Glutamatergic neuron (in vitro differentiated cells): ENCODE measurements around the gene CRYBG3. TPM values are rescaled to one million over a fixed set of nuclear protein-coding genes. Genes with fewer than 3 reads are reported as not detected.

Experiments used
- DNase-seq: peaks from one replicate; pipeline ENCODE4 v3.0.0; 2022
- H3K27ac Mint-ChIP-seq: one replicate; pipeline ENCODE4 v1.8.0; 2020; ENCODE audit warnings: mild to moderate bottlenecking, mixed read lengths, inconsistent platforms; ENCODE audit not compliant: unreplicated experiment
- H3K27me3 Mint-ChIP-seq: one replicate; pipeline ENCODE4 v1.8.0; 2020; ENCODE audit warnings: mild to moderate bottlenecking, moderate library complexity, mixed read lengths, inconsistent platforms; ENCODE audit not compliant: unreplicated experiment
- H3K36me3 Mint-ChIP-seq: one replicate; pipeline ENCODE4 v1.8.0; 2020; ENCODE audit warnings: mild to moderate bottlenecking, mixed read lengths, inconsistent platforms; ENCODE audit not compliant: unreplicated experiment
- H3K4me1 Mint-ChIP-seq: one replicate; pipeline ENCODE4 v1.8.0; 2020; ENCODE audit warnings: mild to moderate bottlenecking, low read depth, mixed read lengths, inconsistent platforms; ENCODE audit not compliant: unreplicated experiment
- H3K4me3 Mint-ChIP-seq: one replicate; pipeline ENCODE4 v1.8.0; 2020; ENCODE audit warnings: mild to moderate bottlenecking, mixed read lengths, inconsistent platforms; ENCODE audit not compliant: unreplicated experiment
- H3K9me3 Mint-ChIP-seq: one replicate; pipeline ENCODE4 v1.8.0; 2020; ENCODE audit warnings: mild to moderate bottlenecking, moderate library complexity, mixed read lengths, inconsistent platforms; ENCODE audit not compliant: unreplicated experiment
- CTCF ChIP-seq: fragments of 200-600 bp; sonication (generic); IDR thresholded peaks from one replicate; pipeline ENCODE4 v1.5.0; 2021; ENCODE audit not compliant: partially characterized antibody, unreplicated experiment
- total RNA-seq: library from RNA; stranded (reverse); fragmentation: NEBNext Ultra II Directional; extraction: Animal tissue kit (Norgen Biotek cat#: 25700); gene quantifications from one replicate; pipeline ENCODE4 v1.2.1, GENCODE V29; 2021; ENCODE audit not compliant: unreplicated experiment

The CRYBG3 gene
- total RNA-seq, 1 donor from 2014 or later, result 89.5 TPM

- DNase-seq, result no peak
- no peaks in the 10 kb centered on the region for H3K27me3 Mint-ChIP-seq
- H3K4me1 Mint-ChIP-seq, result peaks cover 8% of the 10 kb centered on the region
- no peaks in the 10 kb centered on the region for H3K9me3 Mint-ChIP-seq
- no peaks in the 10 kb centered on the region for H3K36me3 Mint-ChIP-seq
- no peak overlapping the region for H3K27ac Mint-ChIP-seq
- TF ChIP-seq CTCF, result no peak
- no peak overlapping the region for H3K4me3 Mint-ChIP-seq
Measured at GRCh38 chr3:97863775-97864174, 42.0 kb downstream of the CRYBG3 start.

GRCh38 chr3:97871186-97871585 lies 49.4 kb downstream of the CRYBG3 start:
- Mint-ChIP-seq H3K4me1 (peaks cover 1% of the 10 kb centered on the region), H3K36me3 (peaks cover 21% of the 10 kb centered on the region), H3K4me3 (no peak overlapping the region), H3K27ac (no peak overlapping the region), H3K9me3 (peaks cover 2% of the 10 kb centered on the region), H3K27me3 (no peaks in the 10 kb centered on the region)
- no peak for TF ChIP-seq CTCF
- no peak for DNase-seq

- Mint-ChIP-seq H3K4me1 (peaks cover 1% of the 10 kb centered on the region), H3K27ac (no peak overlapping the region)
- TF ChIP-seq CTCF, result no peak
Measured at GRCh38 chr3:97871801-97872524, 50.2 kb downstream of the CRYBG3 start.

GRCh38 chr3:97872525-97873042 lies 50.8 kb downstream of the CRYBG3 start:
- H3K27me3 Mint-ChIP-seq, result no peaks in the 10 kb centered on the region
- no peak overlapping the region for H3K4me3 Mint-ChIP-seq
- H3K36me3 Mint-ChIP-seq, result peaks cover 25% of the 10 kb centered on the region
- DNase-seq, result no peak
- peaks cover 2% of the 10 kb centered on the region for H3K9me3 Mint-ChIP-seq
- TF ChIP-seq CTCF, result no peak
- H3K4me1 Mint-ChIP-seq, result peaks cover 1% of the 10 kb centered on the region
- no peak overlapping the region for H3K27ac Mint-ChIP-seq

More at GRCh38 chr3:97871801-97872524, 50.2 kb downstream of the CRYBG3 start:
- H3K36me3 Mint-ChIP-seq, result peaks cover 25% of the 10 kb centered on the region
- H3K27me3 Mint-ChIP-seq, result no peaks in the 10 kb centered on the region
- no peak overlapping the region for H3K4me3 Mint-ChIP-seq
- no peak for DNase-seq
- H3K9me3 Mint-ChIP-seq, result peaks cover 2% of the 10 kb centered on the region

GRCh38 chr3:97880267-97880666 lies 58.5 kb downstream of the CRYBG3 start:
- H3K4me3 Mint-ChIP-seq, result no peak overlapping the region
- H3K27me3 Mint-ChIP-seq, result peaks cover 1% of the 10 kb centered on the region
- H3K4me1 Mint-ChIP-seq, result no peaks in the 10 kb centered on the region
- peaks cover 2% of the 10 kb centered on the region for H3K9me3 Mint-ChIP-seq
- DNase-seq, result no peak
- H3K36me3 Mint-ChIP-seq, result peaks cover 6% of the 10 kb centered on the region
- H3K27ac Mint-ChIP-seq, result no peak overlapping the region
- no peak for TF ChIP-seq CTCF
